ENCODE results near the gene HNRNPA3.
"Not testable (repeated sequence)": the region's sequence is repeated elsewhere in the genome, so short reads cannot be mapped to it uniquely, and the experiment has no call there.

HNRNPA3 gene

DNA sequence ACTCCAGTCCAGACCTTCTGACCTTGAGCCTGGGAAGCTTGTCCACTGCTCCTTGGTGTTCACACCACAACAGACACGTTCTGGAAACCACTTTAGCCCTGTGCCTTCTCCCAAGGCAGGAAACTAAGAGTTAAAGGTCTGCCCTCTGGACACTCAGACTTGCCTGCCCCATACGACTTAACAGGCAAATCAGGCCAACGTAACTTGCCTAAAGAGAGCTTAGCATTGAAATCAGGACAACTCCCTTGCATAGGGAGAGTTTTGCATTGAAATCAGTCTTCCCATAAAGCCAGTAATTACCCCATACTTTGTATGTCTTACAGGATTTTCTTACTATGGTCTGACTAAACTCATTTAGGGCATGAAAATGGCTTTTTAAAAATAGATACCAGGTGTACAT lies 33.4 kb downstream of the HNRNPA3 start:
- Histone ChIP-seq H3K27me3 (ENCODE audit: insufficient read depth, low read length, poor library complexity) (no peaks in the 10 kb centered on the region), H2AFZ (ENCODE audit: low read depth, low read length) (no peak overlapping the region), H3K9ac (ENCODE audit: low read depth, low read length) (no peak overlapping the region), H3K36me3 (ENCODE audit: insufficient read depth, low read length) (peaks cover 22% of the 10 kb centered on the region), H3K4me1 (ENCODE audit: insufficient read depth, low read length) (peaks cover 24% of the 10 kb centered on the region), H4K20me1 (ENCODE audit: insufficient read depth, low read length) (peaks cover 83% of the 10 kb centered on the region), H3K4me3 (ENCODE audit: low read depth in 1 of 2, low read length in 2 of 2) (no peak overlapping the region), H3K79me2 (ENCODE audit: insufficient read depth, low read length) (peaks cover 99% of the 10 kb centered on the region), H3K4me2 (ENCODE audit: insufficient read depth, low read length) (no peak overlapping the region), H3K9me3 (ENCODE audit: insufficient read depth, low read length, severe bottlenecking) (no peaks in the 10 kb centered on the region), H3K27ac (ENCODE audit: low read length) (no peak overlapping the region)
- TF ChIP-seq EZH2 (IDR thresholded peaks at IDR 0.05; ENCODE audit: borderline replicate concordance, low read depth, low read length, severe bottlenecking): no peak
- TF ChIP-seq, protein P1, sequence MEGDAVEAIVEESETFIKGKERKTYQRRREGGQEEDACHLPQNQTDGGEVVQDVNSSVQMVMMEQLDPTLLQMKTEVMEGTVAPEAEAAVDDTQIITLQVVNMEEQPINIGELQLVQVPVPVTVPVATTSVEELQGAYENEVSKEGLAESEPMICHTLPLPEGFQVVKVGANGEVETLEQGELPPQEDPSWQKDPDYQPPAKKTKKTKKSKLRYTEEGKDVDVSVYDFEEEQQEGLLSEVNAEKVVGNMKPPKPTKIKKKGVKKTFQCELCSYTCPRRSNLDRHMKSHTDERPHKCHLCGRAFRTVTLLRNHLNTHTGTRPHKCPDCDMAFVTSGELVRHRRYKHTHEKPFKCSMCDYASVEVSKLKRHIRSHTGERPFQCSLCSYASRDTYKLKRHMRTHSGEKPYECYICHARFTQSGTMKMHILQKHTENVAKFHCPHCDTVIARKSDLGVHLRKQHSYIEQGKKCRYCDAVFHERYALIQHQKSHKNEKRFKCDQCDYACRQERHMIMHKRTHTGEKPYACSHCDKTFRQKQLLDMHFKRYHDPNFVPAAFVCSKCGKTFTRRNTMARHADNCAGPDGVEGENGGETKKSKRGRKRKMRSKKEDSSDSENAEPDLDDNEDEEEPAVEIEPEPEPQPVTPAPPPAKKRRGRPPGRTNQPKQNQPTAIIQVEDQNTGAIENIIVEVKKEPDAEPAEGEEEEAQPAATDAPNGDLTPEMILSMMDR (IDR thresholded peaks at IDR 0.05; ENCODE audit: borderline replicate concordance, extremely low read depth, low read length, poor library complexity, severe bottlenecking): no peak
- ATAC-seq (ENCODE audit: insufficient read depth, low read depth) (no peak), DNase-seq (no peak)

DNA sequence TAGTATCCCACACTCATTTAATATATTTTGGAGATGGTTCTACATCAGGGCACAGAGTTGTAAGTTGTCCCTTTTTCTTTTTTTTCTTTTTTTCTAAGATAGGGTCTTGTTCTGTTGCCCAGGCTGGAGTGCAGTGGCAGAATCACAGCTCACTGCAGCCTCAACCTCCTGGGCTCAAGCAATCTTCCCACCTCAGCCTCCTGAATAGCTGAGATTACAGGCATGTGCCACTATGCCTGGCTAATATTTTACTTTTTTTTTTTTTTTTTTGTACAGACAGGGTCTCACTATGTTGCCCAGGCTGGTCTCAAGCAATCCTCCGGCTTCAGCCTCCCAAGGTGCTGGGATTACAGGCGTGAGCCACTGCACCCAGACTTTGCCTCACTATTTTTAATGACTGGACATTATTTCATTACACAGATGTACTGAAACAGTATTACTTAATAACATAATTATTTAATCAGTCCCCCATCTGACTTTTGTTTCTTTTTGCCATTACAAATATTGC lies 34.0 kb downstream of the HNRNPA3 start:
- H3K36me3 ChIP-seq (ENCODE audit: insufficient read depth, low read length): peaks cover 27% of the 10 kb centered on the region
- ATAC-seq (ENCODE audit: insufficient read depth, low read depth): not testable (repeated sequence)

DNA sequence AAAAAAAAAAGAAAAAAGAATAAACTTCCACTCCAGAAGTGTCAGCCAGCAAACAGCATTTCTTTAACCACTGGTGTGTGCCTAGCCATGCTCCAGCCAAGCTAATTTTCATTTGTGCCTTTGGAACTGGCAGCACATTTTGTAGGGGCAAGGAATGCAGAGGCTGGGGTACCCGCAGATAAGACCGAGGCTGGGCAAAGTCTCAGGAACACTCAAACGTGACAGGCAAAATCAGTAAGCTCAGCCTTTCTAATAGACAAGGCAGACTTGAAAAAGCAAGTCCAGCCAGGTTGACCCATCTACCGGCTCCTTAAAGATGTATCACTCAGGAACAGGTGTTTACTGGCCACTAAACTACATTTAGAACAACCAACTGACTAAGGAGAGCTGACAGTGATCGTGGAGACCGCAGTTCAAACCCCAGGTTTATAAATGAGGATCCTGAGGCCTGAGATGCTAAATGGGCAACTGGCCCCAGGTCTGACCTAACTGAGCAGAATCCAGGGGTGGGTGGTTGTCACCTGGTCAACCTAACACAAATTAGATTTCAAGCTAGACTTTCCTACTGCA lies 35.2 kb downstream of the HNRNPA3 start:
- Histone ChIP-seq H2AFZ (ENCODE audit: low read depth, low read length) (no peak overlapping the region), H3K36me3 (ENCODE audit: insufficient read depth, low read length) (peaks cover 27% of the 10 kb centered on the region), H3K4me3 (ENCODE audit: low read depth in 1 of 2, low read length in 2 of 2) (no peak overlapping the region), H3K79me2 (ENCODE audit: insufficient read depth, low read length) (peaks cover 98% of the 10 kb centered on the region), H3K9me3 (ENCODE audit: insufficient read depth, low read length, severe bottlenecking) (no peaks in the 10 kb centered on the region), H3K27me3 (ENCODE audit: insufficient read depth, low read length, poor library complexity) (no peaks in the 10 kb centered on the region), H3K4me2 (ENCODE audit: insufficient read depth, low read length) (no peak overlapping the region), H3K9ac (ENCODE audit: low read depth, low read length) (no peak overlapping the region), H3K4me1 (ENCODE audit: insufficient read depth, low read length) (peaks cover 12% of the 10 kb centered on the region), H3K27ac (ENCODE audit: low read length) (no peak overlapping the region), H4K20me1 (ENCODE audit: insufficient read depth, low read length) (peaks cover 82% of the 10 kb centered on the region)
- no peak for ATAC-seq (ENCODE audit: insufficient read depth, low read depth)
- TF ChIP-seq, protein P1 (IDR thresholded peaks at IDR 0.05; ENCODE audit: borderline replicate concordance, extremely low read depth, low read length, poor library complexity, severe bottlenecking): no peak
- no peak for TF ChIP-seq EZH2 (IDR thresholded peaks at IDR 0.05; ENCODE audit: borderline replicate concordance, low read depth, low read length, severe bottlenecking)
- no peak for DNase-seq

More for the DNA sequence above, 34.0 kb downstream of the HNRNPA3 start:
- H3K9me3 ChIP-seq (ENCODE audit: insufficient read depth, low read length, severe bottlenecking); H2AFZ ChIP-seq (ENCODE audit: low read depth, low read length); H3K4me3 ChIP-seq (ENCODE audit: low read depth in 1 of 2, low read length in 2 of 2); H3K4me2 ChIP-seq (ENCODE audit: insufficient read depth, low read length); DNase-seq; H3K27me3 ChIP-seq (ENCODE audit: insufficient read depth, low read length, poor library complexity); H3K27ac ChIP-seq (ENCODE audit: low read length); H3K9ac ChIP-seq (ENCODE audit: low read depth, low read length): not testable (repeated sequence)
- Histone ChIP-seq H3K4me1 (ENCODE audit: insufficient read depth, low read length) (peaks cover 19% of the 10 kb centered on the region), H4K20me1 (ENCODE audit: insufficient read depth, low read length) (peaks cover 83% of the 10 kb centered on the region), H3K79me2 (ENCODE audit: insufficient read depth, low read length) (peaks cover 99% of the 10 kb centered on the region)

DNA sequence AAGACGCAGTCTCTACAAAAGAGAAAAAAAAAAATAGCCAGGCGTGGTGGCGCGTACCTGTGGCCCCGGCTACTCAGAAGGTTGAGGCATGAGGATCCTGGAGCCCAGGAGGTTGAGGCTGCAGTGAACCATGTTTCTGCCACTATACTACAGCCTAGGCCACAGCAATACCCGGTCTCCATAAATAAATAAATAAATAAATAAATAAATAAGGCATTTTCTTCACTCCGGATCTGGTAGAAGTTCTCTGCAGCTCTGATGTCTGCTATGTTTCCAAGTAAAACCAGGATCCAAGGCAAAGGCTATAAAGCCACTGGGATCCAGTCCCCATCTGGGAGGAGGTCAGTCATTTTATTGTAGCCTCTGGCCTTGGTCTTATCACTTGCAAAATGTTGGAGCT lies 36.4 kb downstream of the HNRNPA3 start:
- ATAC-seq (ENCODE audit: insufficient read depth, low read depth): no peak

More for the DNA sequence above, 36.4 kb downstream of the HNRNPA3 start:
- H3K79me2 ChIP-seq (ENCODE audit: insufficient read depth, low read length): peaks cover 98% of the 10 kb centered on the region
- peaks cover 85% of the 10 kb centered on the region for H4K20me1 ChIP-seq (ENCODE audit: insufficient read depth, low read length)
- H3K36me3 ChIP-seq (ENCODE audit: insufficient read depth, low read length): peaks cover 30% of the 10 kb centered on the region
- no peak for DNase-seq
- H3K4me1 ChIP-seq (ENCODE audit: insufficient read depth, low read length): peaks cover 7% of the 10 kb centered on the region; the same call in 1 of the 2 replicates
- H3K4me3 ChIP-seq (ENCODE audit: low read depth in 1 of 2, low read length in 2 of 2): no peak overlapping the region
- no peak overlapping the region for H3K4me2 ChIP-seq (ENCODE audit: insufficient read depth, low read length)
- H3K27ac ChIP-seq (ENCODE audit: low read length): no peak overlapping the region
- no peak for TF ChIP-seq EZH2 (IDR thresholded peaks at IDR 0.05; ENCODE audit: borderline replicate concordance, low read depth, low read length, severe bottlenecking)
- TF ChIP-seq, protein P1 (IDR thresholded peaks at IDR 0.05; ENCODE audit: borderline replicate concordance, extremely low read depth, low read length, poor library complexity, severe bottlenecking): no peak
- no peak overlapping the region for H3K9ac ChIP-seq (ENCODE audit: low read depth, low read length)
- no peaks in the 10 kb centered on the region for H3K27me3 ChIP-seq (ENCODE audit: insufficient read depth, low read length, poor library complexity)
- H3K9me3 ChIP-seq (ENCODE audit: insufficient read depth, low read length, severe bottlenecking): no peaks in the 10 kb centered on the region
- H2AFZ ChIP-seq (ENCODE audit: low read depth, low read length): no peak overlapping the region

Measured in DND-41 (cell line).